ENCODE measurements around the gene PTPRG. TPM values are rescaled to one million over a fixed set of nuclear protein-coding genes. Genes with fewer than 3 reads are reported as not detected.

The PTPRG gene
- total and polyA plus RNA-seq, 2 donors (not counting 3 experiments of a cell fraction or from before 2014, with no cell fraction given), result 8.9 to 39.1 TPM

DNA sequence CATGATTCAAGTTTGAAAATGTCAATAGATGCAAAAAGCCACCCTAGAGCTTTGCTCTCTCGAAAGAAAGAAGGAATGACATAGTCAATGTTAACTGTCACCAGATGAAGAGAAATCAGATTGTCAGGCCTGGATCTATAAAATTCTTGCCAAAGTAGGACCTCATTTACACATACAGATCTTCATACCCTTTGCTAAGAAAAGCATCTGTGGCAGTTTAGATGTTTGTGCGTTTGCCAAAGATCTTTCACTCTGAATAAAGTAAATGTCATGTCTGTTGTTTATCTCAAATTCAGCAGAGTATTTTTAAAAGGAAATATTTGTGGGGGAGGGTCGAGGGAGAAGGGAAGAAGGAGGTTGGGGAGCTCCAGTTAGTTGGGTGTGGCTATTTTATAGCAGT, 692.6 kb downstream of the PTPRG start:
- TF ChIP-seq GATA2 (IDR thresholded peaks at IDR 0.05; ENCODE audit: insufficient read depth, insufficient read length, low read depth, low read length) (no peak), MYC (IDR thresholded peaks at IDR 0.05; ENCODE audit: low read depth, low read length) (no peak), POLR2A (IDR thresholded peaks at IDR 0.05; ENCODE audit: low read depth, low read length) (no peak), JUN (IDR thresholded peaks at IDR 0.05; ENCODE audit: borderline replicate concordance, insufficient read depth, insufficient read length, low read depth) (no peak), POLR2AphosphoS5 (IDR thresholded peaks at IDR 0.05; ENCODE audit: insufficient read depth, low read depth, low read length) (no peak), EZH2 (IDR thresholded peaks at IDR 0.05; ENCODE audit: borderline replicate concordance, low read depth, low read length, severe bottlenecking) (no peak), FOS (IDR thresholded peaks at IDR 0.05; ENCODE audit: borderline replicate concordance, insufficient read depth, low read length) (no peak), CTCF (IDR thresholded peaks at IDR 0.05; ENCODE audit: extremely low read depth in 1 of 2, insufficient read depth in 1 of 2, low read depth in 1 of 2, low read length in 2 of 2) (no peak)
- TF ChIP-seq, protein P1, sequence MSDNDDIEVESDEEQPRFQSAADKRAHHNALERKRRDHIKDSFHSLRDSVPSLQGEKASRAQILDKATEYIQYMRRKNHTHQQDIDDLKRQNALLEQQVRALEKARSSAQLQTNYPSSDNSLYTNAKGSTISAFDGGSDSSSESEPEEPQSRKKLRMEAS (IDR thresholded peaks at IDR 0.05; ENCODE audit: insufficient read depth, insufficient read length), result no peak
- Histone ChIP-seq H2AFZ (ENCODE audit: low read depth, low read length) (no peak overlapping the region), H3K4me1 (ENCODE audit: control insufficient read depth, extremely low read depth, insufficient read depth, low read length) (no peaks in the 10 kb centered on the region), H4K20me1 (replicated peaks; ENCODE audit: control insufficient read depth, extremely low read depth, insufficient read depth, low read length) (no peaks in the 10 kb centered on the region), H3K4me2 (ENCODE audit: insufficient read depth, low read length) (no peak overlapping the region), H3K4me3 (replicated peaks in 1 of 3; ENCODE audit: insufficient read depth in 1 of 3, low read depth in 1 of 3, low read length in 3 of 3) (no peak overlapping the region), H3K27ac (ENCODE audit: insufficient read depth, low read depth, low read length) (no peak overlapping the region), H3K79me2 (ENCODE audit: control insufficient read depth, insufficient read depth, low read length) (no peaks in the 10 kb centered on the region), H3K36me3 (ENCODE audit: control insufficient read depth in 2 of 2, extremely low read depth in 1 of 2, insufficient read depth in 2 of 2, low read length in 2 of 2) (no peaks in the 10 kb centered on the region), H3K9me1 (replicated peaks; ENCODE audit: control insufficient read depth, extremely low read depth, insufficient read depth, low read length) (no peaks in the 10 kb centered on the region), H3K27me3 (ENCODE audit: control insufficient read depth in 2 of 2, insufficient read depth in 2 of 2, low read length in 2 of 2) (no peaks in the 10 kb centered on the region), H3K9me3 (replicated peaks; ENCODE audit: control insufficient read depth, insufficient read depth, low read length) (no peaks in the 10 kb centered on the region), H3K9ac (replicated peaks; ENCODE audit: extremely low read depth, insufficient read depth, low read length) (no peak overlapping the region)
- dilution Hi-C loops (cut with MboI; ENCODE audit: extremely low pct_ligation_motif_present, low sequenced_read_pairs), result no loop called here
- no peak for FAIRE-seq
- no peak for DNase-seq (ENCODE audit: low read depth, low spot score)
- no TSS peak for BruUV-seq (replicated peaks)
- CTCF ChIA-PET, result interaction anchor here (0.6 kb wide), 1 partner anchor 37 kb away, joined by 3 read pairs; no protein-coding TSS in a partner anchor
- POLR2A ChIA-PET, result no interaction called here
- intact Hi-C loops (cut with micrococcal nuclease), result no loop called here
